ENCODE measurements around the gene NID1.
"Not testable (repeated sequence)": the region's sequence is repeated elsewhere in the genome, so short reads cannot be mapped to it uniquely, and the experiment has no call there.

The NID1 gene

DNA sequence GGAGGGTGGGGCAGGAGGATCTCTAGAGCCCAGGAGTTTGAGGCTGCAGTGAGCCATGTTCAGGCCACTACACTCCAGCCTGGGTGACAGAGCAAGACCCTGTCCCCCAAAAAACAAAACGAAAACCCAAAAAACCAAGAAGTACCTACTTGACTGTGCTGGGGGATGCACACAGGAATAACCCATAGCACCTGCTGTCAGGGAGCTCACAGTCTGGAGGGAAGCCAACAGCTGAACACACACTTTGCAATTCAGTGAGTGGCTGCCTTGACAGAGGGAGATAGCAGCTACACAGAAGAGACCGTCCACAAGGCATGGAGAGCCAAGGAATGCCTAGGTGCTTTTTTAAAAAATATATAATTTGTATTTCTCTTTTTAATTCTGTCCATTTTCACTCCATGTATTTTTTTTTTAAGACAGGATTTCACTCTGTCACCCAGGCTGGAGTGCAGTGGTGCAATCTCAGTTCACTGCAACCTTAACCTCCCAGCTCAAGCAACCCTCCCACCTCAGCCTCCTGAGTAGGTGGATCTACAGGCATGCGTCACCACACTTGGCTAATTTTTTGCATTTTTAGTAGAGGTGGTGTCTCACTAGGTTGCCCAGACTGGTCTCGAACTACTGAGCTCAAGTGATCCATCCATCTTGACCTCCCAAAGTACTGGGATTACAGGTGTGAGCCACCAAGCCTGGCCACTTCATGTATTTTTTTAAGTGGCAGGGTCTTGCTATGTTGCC is 68.7 kb downstream of the NID1 start:
- no peak for DNase-seq

DNA sequence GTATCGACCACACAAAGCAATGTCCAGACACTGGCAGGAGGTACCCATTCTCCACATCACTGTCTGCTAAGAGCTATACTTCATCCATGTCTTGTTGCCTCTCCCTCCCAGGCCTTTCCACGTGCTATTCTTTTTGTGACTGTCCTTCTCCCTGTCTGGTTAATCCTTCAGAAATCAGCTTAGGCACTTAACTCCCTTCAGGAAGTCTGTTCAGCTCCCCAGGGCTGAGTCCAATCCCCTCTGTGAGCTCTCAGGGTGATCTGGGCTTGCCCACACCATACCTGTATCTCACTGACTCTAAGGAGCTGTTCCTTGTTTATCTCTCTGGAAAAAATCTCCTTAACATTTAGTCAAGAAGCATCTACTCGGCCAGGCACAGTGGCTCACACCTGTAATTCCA is 69.4 kb downstream of the NID1 start:
- no peak for DNase-seq

DNA sequence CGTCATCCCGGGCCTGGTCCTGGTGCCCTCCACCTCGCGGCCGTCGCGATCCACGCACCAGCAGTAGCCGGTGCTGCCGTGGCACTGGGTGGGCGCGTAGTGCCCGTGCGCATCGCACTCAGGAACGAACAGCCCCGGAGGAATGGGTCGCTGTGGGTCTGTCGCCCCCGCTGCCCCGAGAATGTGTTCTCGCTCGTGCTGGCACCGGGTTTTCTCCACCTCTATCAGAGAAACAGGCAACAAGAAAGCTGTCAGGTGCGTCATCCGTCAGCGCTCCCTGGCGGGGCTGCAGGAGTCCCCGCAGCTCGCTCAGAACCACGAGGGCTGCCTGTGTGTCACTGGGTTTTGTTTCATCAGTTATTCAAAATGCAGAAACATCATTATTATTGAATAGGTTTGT is 71.2 kb downstream of the NID1 start:
- DNase-seq: no peak

DNA sequence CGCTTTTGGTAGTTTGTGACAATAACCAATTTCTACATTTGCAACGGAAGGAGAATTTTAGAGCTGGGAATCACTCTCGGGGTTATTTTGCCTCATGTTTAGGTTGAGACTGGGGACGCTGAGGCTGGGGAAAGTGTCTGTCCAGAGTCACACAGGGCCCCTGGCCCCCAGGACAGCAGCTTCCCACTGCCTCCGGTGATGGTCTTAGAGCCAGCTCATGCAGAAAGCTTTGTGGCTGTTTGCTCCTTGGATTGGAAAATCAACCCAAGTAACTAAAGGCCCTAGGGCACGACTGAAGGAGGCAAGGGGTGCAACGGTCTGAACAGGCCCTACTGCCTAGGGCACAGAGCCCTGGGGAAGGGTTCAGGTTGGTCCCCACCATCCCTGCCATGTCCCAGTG is 72.0 kb downstream of the NID1 start:
- no peak for DNase-seq

DNA sequence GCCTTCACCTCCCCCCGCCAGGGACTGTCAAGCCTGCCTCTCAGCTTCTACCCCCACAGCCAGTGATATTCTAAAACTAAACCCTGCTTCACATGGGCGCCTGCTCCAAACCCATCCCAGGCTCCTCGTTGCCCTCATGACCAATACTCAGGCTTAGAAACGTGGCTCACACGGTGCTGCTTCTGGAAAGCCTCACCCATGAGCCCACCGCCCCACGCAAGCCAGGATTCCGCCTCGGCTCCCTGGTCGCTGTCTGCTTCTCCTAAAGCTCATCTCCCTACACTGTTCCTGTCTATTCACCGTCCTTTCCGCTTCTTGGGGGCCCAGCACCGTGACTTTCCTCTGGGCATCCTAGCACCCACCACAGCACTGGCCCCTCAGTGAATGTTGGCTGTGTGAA is 72.5 kb downstream of the NID1 start:
- no peak for DNase-seq

DNA sequence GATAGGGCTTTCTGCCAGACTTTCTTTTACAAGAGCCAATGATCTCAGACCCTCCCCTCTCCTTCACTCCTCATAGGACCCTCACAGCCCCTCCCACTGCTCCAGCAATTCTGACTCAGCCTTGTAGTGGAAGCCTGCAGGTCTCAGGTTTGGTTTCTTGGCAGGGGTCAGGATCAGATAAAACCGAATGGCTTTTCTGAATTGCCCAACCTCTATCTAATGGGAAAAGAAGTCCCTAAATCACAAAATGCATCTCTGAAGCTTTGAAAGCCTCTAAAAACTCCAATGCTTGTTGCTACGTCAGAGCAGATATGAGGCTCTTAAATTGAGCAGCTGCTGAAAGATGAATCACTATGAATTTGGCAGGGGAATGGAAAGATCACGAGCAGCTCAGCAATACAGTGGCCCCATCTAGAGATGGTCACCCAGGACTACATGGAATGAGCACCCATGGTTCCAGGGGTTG is 74.5 kb downstream of the NID1 start:
- DNase-seq: no peak

DNA sequence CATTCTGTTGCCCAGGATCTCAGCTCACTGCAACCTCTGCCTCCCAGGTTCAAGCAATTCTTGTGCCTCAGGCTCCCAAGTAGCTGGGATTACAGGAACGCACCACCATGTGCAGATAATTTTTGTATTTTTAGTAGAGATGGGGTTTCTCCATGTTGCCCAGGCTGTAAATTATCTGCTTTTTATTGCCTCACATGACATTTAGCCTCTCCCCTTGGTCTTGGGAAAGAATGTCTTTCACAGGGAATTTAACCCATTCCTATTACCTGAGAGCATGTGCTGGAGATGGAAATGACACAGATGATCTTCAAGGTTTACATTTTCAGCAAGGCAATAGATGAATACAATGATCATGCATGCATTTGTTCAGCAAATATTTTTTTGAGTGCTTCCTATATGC is 75.8 kb downstream of the NID1 start:
- no peak for DNase-seq

DNA sequence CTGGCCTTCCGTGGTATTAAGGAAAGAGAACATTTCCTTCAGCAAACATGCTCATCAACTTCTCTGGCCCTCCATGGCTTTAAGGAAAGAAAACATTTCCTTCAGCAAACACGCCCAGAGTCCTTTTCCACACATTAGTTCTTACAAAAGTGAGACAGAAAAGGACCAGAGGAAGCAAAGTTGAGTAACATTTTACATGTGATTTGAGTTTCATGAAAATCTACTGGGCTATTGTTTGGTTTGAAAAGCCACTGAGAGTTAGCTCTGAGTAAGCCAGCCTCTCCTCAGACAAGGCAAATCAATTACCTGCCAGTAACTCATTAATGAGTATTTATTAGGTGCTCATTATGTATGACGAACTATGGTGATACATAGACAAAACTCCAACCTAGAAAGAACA is 78.0 kb downstream of the NID1 start:
- DNase-seq: no peak

DNA sequence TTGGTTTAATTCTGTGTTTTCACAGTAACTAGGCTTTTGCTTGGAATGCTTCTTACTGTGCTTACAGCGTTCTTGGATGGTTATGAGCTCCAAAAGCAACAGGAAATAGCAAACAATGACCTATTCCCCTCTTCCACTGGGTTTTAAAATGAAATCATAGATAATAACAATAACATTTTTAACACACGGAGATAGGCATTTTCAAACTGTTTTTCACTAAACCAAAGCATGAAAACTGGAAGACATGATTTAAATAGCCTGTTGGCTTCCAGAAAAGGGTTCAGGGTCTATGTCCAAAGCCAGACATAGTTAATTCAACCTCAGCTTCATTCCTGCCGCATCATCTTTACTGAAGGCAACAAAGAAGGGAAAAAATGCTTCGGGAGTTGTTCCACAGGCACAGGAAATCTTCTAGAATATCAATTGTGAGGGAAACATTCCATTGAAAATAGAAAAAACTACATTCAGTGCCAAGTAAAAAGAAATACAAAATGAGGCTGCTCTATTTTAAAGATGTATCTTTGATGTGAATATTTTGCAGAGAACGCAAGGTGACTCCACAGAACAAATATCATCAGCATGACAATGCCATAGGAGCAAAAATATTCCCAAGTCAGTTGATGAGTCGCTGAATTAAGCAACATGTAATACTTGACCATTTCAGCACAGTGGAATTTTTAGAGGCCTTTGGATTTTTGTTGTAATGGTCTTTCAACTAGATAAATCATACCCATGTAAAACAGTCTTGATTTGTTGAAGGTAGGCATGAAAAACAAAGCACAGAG is 80.7 kb downstream of the NID1 start:
- DNase-seq: no peak

DNA sequence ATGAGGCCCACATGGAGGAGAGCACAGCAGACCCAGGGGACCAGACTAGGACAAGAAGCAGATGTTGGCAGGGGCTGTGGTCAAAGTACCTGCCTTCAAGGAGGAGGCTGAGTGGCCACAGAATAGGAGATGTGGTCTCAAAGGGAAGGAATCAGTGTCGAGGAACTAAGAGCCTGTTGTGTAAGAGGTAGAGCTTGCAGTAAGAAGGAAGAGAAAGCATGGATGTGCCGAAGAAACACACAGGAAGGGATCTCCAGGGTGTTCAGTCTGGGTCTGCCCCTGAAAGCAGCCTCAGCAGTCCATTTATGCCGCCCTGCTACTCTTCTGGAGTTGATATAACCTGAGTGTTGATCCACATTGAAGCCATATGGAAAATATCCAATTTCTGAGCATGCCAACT is 83.9 kb downstream of the NID1 start:
- no peak for DNase-seq

DNA sequence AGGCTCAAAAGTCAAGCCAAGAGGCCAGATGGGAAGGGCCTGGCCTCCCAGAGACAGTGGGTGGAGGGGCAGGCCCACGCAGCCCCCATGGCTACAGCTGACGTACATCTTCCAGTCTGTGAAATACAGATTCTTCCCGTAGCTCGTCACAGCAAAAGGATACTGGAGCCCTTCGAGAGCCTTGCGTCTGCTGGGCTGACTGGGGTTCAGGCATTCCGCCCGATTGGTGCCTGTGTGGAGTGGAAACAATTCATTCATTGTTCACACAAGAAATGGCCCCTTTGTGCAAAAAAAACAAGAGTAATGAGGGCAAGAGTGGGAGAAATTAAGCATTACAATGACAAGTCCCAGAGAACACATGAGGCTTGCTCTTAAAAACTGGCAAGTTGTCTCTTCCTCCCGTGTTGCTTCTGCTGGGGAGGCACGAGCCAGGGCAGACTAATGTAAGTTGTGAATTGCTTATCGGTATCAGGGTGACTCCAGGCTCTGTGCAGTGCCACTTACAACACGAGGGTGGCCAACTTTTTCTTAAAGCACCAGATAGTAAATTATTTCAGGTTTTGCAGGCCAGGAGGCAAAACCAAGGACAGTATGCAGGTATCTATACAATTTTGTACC is 85.1 kb downstream of the NID1 start:
- DNase-seq: no peak

DNA sequence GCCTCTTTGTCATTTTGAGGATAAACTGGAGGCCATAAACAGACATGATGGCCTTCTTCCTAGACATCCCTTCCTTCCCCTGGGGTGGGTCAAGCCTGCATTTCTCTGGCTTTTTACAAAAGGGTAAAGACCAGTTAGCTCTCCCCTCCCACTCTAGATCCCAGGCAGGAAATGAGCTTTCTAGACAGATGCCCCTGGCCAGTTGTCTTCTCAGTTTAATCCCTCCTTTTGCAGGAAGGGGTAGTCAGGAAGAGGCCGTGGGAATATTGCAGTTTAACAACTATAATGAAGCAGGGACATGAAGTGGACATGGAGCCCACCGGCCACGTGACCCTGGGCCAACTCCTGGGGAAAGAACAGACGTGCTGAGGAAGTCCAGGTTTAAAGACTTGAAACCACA is 85.7 kb downstream of the NID1 start:
- no peak for DNase-seq

DNA sequence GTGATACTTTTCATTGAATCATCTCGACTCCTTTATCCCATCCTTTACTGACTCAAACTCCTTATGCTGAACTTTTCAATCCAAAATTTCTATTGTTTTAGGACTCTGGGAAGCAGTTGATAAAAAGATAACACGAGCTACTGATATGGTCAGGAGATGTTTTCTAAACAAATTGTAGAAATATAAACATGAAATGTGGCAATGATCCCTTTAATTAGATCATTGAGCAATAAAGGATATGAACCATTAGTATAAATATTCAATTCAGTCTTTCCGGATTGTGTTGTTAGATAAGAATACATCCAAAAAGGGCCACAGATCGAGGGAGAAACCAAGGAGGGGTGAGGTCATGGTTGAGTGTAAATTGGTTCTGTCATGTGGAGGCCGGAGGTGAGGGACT is 88.4 kb downstream of the NID1 start:
- no peak for DNase-seq

DNA sequence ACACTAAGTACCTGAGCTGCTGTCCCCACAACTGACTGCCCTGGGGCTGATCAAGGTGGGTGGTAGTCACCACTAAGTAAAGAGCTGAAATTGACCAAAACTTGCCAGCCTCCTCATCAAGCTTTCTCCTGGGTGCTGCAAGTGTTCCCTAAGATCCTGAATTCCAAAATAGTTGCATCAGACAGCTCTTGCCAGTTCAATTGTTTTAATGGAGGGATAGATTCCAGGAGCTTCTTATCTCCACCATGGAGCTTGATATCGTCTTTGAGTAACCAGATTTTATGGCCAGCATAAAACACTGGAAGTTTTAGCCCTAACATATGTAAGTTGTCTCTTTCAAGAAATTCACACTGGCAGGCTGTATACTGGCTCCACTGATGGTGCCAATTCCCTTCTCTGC is 90.3 kb downstream of the NID1 start:
- no peak for DNase-seq

DNA sequence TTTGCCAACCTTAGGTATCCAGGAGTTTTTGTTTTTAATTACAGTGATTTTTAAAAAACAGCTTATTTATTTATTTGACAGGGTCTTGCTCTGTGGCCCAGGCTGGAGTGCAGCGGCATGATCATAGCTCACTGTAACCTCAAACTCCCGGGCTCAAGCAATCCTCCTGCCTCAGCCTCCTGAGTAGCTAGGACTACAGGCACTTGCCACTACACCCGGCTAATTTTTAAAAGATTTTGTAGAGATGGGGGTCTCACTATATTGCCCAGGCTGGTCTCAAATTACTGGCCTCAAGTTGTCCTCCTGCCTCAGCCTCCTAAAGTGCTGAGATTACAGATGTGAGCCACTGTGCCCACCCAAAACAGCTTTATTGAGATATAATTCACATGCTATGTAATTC is 92.2 kb downstream of the NID1 start:
- not testable (repeated sequence) for DNase-seq

DNA sequence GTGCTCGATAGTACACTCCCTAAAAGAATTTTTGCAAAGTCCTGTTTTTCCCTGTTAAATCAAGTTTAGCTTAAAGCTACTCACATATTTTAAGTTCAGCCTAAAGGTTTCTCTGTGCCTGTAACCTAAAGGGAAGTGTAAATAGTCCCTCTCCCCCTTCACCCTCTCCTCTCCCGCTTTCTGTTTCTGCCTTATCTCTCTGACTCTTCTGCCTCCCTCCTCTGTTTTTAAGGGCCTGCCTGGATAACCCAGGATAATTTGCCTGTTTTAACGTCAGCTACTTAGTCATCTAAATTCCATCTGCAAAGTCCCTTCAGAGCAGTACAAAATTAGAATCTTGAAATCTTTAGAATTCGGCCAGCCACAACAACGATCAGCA is 92.6 kb downstream of the NID1 start:
- no peak for DNase-seq

DNA sequence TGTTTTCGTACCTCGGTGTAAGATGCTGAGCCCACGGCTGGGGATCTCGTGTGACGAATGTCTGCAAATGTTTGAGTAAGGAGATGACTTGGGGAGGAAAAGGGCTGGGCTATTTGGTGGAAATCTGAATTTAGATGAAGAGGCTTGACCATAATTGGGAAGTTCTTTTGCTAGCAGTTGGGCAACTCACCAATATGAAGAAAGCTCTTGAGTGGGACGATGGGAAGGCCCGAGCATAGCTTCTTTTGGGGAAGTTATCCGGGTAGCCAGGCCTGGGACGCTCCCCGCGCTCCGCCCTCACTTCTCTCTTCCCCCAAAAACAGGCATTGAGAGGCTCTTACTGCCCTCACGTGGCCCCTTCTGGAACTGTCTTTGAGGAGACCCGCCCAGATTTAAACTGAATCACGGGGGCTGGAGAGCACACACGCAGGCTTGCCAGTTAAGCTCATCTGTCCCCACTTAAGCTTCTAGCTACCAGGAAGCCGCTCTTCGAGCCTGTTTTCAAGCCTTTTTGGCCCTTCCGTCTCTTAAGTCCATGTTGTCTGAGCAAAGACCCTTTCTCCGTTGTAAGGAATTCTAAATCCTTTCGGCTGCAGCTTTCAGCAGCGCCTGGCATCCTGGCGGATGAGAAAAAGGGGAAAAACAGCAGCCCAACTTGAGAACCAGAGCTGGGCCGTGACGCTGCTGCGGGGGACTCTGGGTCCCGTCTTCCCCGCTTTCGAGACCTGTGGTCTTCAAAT is 93.1 kb downstream of the NID1 start:
- DNase-seq: peak; percentile 67 to 84

DNA sequence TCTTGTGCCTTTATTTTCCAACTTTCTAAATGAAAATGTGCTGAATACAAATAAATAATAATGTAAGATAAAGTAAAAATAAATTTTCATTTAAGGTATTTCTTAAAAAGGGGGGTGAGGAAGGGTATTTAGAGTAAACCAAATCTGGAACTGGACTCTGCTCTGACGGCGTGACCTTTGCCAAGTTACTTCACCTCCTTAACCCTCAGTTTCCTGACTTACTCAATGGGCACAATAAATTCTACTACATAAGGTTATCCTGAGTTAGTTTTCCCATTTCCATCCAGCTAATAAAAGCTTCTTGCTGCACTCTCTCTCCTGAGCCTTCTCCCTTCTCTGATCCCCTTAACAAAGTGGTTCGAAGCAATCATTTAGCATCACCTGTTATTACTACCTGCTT is 93.9 kb downstream of the NID1 start:
- DNase-seq: no peak

DNA sequence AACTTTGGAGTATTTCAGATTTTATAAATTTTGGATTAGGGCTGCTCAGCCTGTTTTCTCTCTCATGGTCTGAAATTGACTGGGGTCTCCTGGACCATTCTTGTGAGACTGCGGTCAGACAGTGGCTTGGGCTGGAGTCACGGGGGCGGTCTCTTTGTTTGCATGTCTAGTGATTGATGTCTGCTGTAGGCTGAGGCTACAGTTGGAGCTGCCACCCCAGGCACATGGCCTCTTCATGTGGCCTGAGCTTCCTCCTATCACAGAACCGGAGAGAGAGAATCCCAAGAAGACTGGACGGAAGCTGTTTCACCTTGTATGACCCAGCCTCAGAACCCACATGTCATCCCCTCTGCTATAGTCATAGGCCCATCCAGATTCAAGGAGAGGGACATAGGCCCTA is 96.1 kb downstream of the NID1 start:
- DNase-seq: no peak

DNA sequence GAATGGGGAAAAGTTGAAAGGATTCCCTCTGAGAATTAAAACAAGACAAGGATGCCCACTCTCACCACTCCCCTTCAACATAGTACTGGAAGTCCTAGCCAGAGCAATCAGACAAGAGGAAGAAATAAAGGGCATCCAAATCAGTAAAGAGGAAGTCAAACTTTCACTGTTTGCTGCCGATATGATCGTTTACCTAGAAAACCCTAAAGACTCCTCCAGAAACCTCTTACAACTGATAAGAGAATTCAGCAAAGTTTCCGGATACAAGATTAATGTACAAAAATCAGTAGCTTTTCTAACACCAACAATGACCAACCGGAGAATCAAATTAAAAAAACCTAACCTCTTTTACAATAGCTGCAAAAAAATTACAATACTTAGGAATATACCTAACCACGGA is 98.8 kb downstream of the NID1 start:
- not testable (repeated sequence) for DNase-seq

DNA sequence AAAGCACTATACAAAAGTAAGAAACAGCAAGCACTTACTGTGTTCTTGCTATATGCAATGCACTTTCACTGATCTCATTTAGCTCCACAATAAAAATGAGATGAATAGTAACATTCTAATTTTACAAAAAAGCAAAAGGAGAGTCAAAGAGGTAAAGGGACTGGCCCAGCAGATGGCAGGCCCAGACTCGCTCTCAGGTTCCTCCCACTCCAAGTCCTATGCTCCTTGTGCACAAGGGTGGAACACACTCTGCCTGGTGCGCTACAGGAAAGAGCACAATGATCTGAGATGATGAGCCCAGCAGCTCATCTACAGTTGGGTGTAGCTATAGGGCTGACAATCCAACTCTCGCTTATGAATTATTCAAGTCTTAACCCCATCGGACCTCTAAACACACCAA is 104.1 kb downstream of the NID1 start:
- peak in 1 of 2 experiments; percentile 27 for DNase-seq

DNA sequence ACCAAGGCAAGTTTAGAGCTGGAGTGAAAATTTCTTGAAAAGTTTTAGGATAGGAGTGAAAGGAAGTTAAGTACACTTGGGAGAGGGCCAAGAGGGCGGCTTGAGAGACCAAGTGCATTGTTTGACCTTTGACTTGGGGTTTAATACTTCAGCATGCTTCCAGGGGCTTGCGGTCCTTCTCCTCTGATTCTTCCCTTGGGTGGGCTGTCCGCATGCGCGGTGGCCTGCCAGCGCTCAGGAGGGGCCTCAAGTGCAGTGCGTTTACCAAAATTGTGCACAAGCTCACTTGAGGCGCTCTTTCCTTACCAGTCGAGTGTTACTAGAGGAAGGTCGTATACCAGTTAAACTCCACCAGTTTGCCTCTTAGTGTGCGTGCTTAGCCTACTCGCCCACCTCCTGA is 106.9 kb downstream of the NID1 start:
- DNase-seq: no peak

DNA sequence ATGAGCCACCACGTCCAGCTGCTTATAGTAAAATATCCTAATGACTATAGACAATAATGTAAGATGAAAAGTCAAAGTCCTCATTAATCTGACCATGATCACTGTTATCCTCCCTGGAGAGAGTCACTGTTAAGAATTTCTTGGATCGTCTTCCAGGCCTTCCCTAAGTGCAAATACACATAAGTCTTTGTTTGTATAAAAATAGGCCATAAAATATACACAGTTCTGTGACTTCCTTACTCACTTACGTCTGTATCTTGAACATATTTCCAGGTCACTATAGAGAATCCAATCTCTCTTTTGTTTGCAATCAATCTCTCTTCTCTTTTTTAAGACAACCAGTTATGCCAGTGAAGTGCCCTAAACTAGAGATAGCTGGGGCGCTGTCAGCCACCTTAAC is 109.1 kb downstream of the NID1 start:
- no peak for DNase-seq
